Testis (tissue), 2 donors: Measurements from ENCODE around the gene C1QTNF5.

Experiments
- CTCF ChIP-seq, 3 experiments: fragments of 450-650 bp in 2 of 3; fragments of 200-600 bp in 1 of 3; sonication (generic) in 1 of 3; IDR thresholded peaks; one replicate each; pipeline ENCODE4 v1.5.1; 2016 to 2019; ENCODE audit warnings: antibody characterized with exemption in 3 of 3, mild to moderate bottlenecking in 2 of 3, moderate library complexity in 1 of 3
- POLR2A ChIP-seq: fragments of 450-650 bp; IDR thresholded peaks from one replicate; pipeline ENCODE4 v1.6.1; 2017; ENCODE audit warnings: antibody characterized with exemption, mild to moderate bottlenecking, moderate library complexity

GRCh38 chr11:119372260-119373058, 31.8 kb upstream of the C1QTNF5 start:
- TF ChIP-seq POLR2A (no peak), CTCF (IDR thresholded peaks at IDR 0.05) (no peak)
